GM23338 (cell line): ENCODE data around the gene S100A12. TPM values are rescaled to one million over a fixed set of nuclear protein-coding genes. Genes with fewer than 3 reads are reported as not detected.

Experiments
- ATAC-seq: fragments of 200-7000 bp; cut with Tn5 transposase; 3 replicates; pipeline ENCODE4 v1.9.1; 2020
- DNase-seq: peaks from one replicate; pipeline ENCODE4 v3.0.0-alpha.2; 2015; ENCODE audit warnings: low spot score
- H2AFZ ChIP-seq: fragments of 200-600 bp; sonication (generic); 2 replicates; pipeline ENCODE4 v1.8.0; 2016; ENCODE audit warnings: antibody characterized with exemption, mild to moderate bottlenecking, moderate library complexity
- H3F3A ChIP-seq: fragments of 200-600 bp; sonication (generic); replicated peaks from 2 replicates; pipeline ENCODE4 v1.8.0; 2017; ENCODE audit warnings: antibody characterized with exemption, mixed run types, low read depth
- H3K27ac ChIP-seq: fragments of 200-600 bp; sonication (generic); 2 replicates; pipeline ENCODE4 v1.6.1; 2016; ENCODE audit warnings: low read depth
- H3K27me3 ChIP-seq: fragments of 200-600 bp; sonication (generic); 2 replicates; pipeline ENCODE4 v1.8.0; 2016; ENCODE audit warnings: mild to moderate bottlenecking, mixed run types, moderate library complexity; ENCODE audit not compliant: insufficient read depth
- H3K36me3 ChIP-seq: fragments of 200-600 bp; sonication (generic); 2 replicates; pipeline ENCODE4 v1.8.0; 2016; ENCODE audit warnings: mild to moderate bottlenecking; ENCODE audit not compliant: insufficient read depth
- H3K4me1 ChIP-seq: fragments of 200-600 bp; sonication (generic); 2 replicates; pipeline ENCODE4 v1.8.0; 2016; ENCODE audit warnings: mild to moderate bottlenecking, moderate library complexity; ENCODE audit not compliant: insufficient read depth
- H3K4me2 ChIP-seq: fragments of 200-600 bp; sonication (generic); 2 replicates; pipeline ENCODE4 v1.7.1; 2017; ENCODE audit warnings: mixed run types
- H3K4me3 ChIP-seq: fragments of 200-600 bp; sonication (generic); 2 replicates; pipeline ENCODE4 v1.6.1; 2016; ENCODE audit warnings: mixed run types
- H3K79me2 ChIP-seq: fragments of 200-600 bp; sonication (generic); replicated peaks from 2 replicates; pipeline ENCODE4 v1.8.0; 2017; ENCODE audit warnings: mild to moderate bottlenecking; ENCODE audit not compliant: insufficient read depth
- H3K9me2 ChIP-seq: fragments of 200-600 bp; sonication (generic); 2 replicates; pipeline ENCODE4 v1.8.0; 2017; ENCODE audit not compliant: insufficient read depth
- H4K20me1 ChIP-seq: fragments of 200-600 bp; sonication (generic); replicated peaks from 2 replicates; pipeline ENCODE4 v1.8.0; 2017; ENCODE audit warnings: mild to moderate bottlenecking; ENCODE audit not compliant: insufficient read depth
- H3K27ac Mint-ChIP-seq: 2 replicates; pipeline ENCODE4 v1.8.0; 2020; ENCODE audit warnings: inconsistent platforms, mild to moderate bottlenecking, moderate library complexity, mixed read lengths
- H3K27me3 Mint-ChIP-seq: 3 replicates; pipeline ENCODE4 v1.8.0; 2022; ENCODE audit warnings: low read depth, mild to moderate bottlenecking, moderate library complexity, mixed read lengths, inconsistent platforms; ENCODE audit not compliant: insufficient read depth, poor library complexity
- H3K36me3 Mint-ChIP-seq: 3 replicates; pipeline ENCODE4 v1.8.0; 2021; ENCODE audit warnings: low read depth, mild to moderate bottlenecking, inconsistent platforms, moderate library complexity, mixed read lengths
- H3K4me1 Mint-ChIP-seq: 3 replicates; pipeline ENCODE4 v1.8.0; 2020; ENCODE audit warnings: mild to moderate bottlenecking, inconsistent platforms, mixed read lengths
- H3K4me3 Mint-ChIP-seq: 3 replicates; pipeline ENCODE4 v1.8.0; 2021; ENCODE audit warnings: moderate library complexity, mild to moderate bottlenecking, inconsistent platforms, mixed read lengths
- H3K9me3 Mint-ChIP-seq: 3 replicates; pipeline ENCODE4 v1.8.0; 2020; ENCODE audit warnings: moderate library complexity, mild to moderate bottlenecking, inconsistent platforms, mixed read lengths
- EZH2 ChIP-seq: fragments of 200-600 bp; sonication (generic); IDR thresholded peaks from one replicate; pipeline ENCODE4 v1.8.0; 2017; ENCODE audit warnings: antibody characterized with exemption, mild to moderate bottlenecking, low read depth; ENCODE audit not compliant: unreplicated experiment
- JUNB ChIP-seq: IDR thresholded peaks from one replicate; pipeline ENCODE4 v1.6.1; 2016; ENCODE audit warnings: antibody characterized with exemption; ENCODE audit not compliant: unreplicated experiment
- NANOG ChIP-seq: IDR thresholded peaks from 2 replicates; pipeline ENCODE4 v1.6.1; 2016; ENCODE audit warnings: antibody characterized with exemption, borderline replicate concordance
- POLR2AphosphoS5 ChIP-seq: IDR thresholded peaks from 2 replicates; pipeline ENCODE4 v1.6.1; 2016; ENCODE audit warnings: antibody characterized with exemption, low read depth
- ZNF114 ChIP-seq: fragments of 250-450 bp; sonication (Bioruptor Pico); IDR thresholded peaks from 2 replicates; pipeline ENCODE4 v1.5.0; 2020; ENCODE audit warnings: mild to moderate bottlenecking, moderate library complexity
- ZNF331 ChIP-seq: fragments of 250-450 bp; sonication (Bioruptor Pico); IDR thresholded peaks from 2 replicates; pipeline ENCODE4 v1.5.0; 2020; ENCODE audit warnings: low read depth, mild to moderate bottlenecking, moderate library complexity
- polyA plus RNA-seq: library from polyadenylated mRNA; unstranded; fragments of >200 nt; fragmentation: Nextera tagmentation; extraction: Ambion mirVana; gene quantifications from 2 replicates; pipeline ENCODE4 v1.2.1, GENCODE V29; 2016
- total RNA-seq: library from RNA; depleted of rRNA; stranded (reverse); fragments of >200 nt; shearing (Covaris generic); gene quantifications from 2 replicates; pipeline ENCODE4 v1.2.3, GENCODE V29; 2014
- TF ChIP-seq, protein P1 (sequence below), 2 experiments: fragments of 200-600 bp in 1 of 2; sonication (generic) in 1 of 2; conservative IDR thresholded peaks; 2 replicates each; pipeline versions ENCODE4 v1.5.1 to v1.6.1; 2016 to 2017; ENCODE audit warnings: antibody characterized with exemption in 2 of 2, low read depth in 2 of 2, mild to moderate bottlenecking in 2 of 2, moderate library complexity in 1 of 2
- TF ChIP-seq, protein P2 (sequence below): fragments of 250-450 bp; sonication (Bioruptor Pico); IDR thresholded peaks from 2 replicates; pipeline ENCODE4 v1.5.0; 2020; ENCODE audit warnings: mild to moderate bottlenecking, moderate library complexity
- TF ChIP-seq, protein P3 (sequence below): IDR thresholded peaks from 2 replicates; pipeline ENCODE4 v1.6.1; 2016; ENCODE audit warnings: antibody characterized with exemption

Gene S100A12
- total and polyA plus RNA-seq, 2 experiments from 2014 or later = not detected

DNA sequence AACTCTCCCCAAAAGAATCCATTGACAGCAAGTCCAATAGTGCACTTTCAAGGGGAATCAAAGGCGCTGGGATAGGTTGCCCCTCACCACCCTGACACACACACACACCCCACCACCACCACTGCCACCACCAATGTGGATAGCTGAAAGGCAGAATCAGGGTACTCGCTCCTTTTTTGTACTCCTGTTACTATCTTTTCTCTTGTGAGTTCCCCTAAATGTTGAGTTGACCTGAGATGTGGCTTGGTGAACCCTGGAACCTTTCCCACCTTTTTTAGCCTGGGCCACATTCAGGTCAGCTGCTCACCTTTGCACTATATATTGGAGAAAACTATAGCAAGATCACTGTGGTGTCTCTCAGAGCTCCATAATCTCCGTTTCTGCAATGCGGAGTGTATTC is 11.6 kb upstream of the S100A12 start:
- no peaks in the 10 kb centered on the region for H3K36me3 ChIP-seq
- H3K4me3 Mint-ChIP-seq = no peak overlapping the region
- H3K4me2 ChIP-seq = no peak overlapping the region
- H2AFZ ChIP-seq = no peak overlapping the region
- no peak overlapping the region for H3K4me3 ChIP-seq
- H3K9me3 Mint-ChIP-seq = no peaks in the 10 kb centered on the region
- H3K79me2 ChIP-seq = no peaks in the 10 kb centered on the region
- H3K4me1 Mint-ChIP-seq = no peaks in the 10 kb centered on the region
- no peak for TF ChIP-seq ZNF331 (CRISPR knock-in tag)
- TF ChIP-seq, protein P1, sequence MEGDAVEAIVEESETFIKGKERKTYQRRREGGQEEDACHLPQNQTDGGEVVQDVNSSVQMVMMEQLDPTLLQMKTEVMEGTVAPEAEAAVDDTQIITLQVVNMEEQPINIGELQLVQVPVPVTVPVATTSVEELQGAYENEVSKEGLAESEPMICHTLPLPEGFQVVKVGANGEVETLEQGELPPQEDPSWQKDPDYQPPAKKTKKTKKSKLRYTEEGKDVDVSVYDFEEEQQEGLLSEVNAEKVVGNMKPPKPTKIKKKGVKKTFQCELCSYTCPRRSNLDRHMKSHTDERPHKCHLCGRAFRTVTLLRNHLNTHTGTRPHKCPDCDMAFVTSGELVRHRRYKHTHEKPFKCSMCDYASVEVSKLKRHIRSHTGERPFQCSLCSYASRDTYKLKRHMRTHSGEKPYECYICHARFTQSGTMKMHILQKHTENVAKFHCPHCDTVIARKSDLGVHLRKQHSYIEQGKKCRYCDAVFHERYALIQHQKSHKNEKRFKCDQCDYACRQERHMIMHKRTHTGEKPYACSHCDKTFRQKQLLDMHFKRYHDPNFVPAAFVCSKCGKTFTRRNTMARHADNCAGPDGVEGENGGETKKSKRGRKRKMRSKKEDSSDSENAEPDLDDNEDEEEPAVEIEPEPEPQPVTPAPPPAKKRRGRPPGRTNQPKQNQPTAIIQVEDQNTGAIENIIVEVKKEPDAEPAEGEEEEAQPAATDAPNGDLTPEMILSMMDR (conservative IDR thresholded peaks at IDR 0.05; ENCODE audit: low read depth in 2 of 2) = no peak
- TF ChIP-seq JUNB = no peak
- TF ChIP-seq, protein P2, sequence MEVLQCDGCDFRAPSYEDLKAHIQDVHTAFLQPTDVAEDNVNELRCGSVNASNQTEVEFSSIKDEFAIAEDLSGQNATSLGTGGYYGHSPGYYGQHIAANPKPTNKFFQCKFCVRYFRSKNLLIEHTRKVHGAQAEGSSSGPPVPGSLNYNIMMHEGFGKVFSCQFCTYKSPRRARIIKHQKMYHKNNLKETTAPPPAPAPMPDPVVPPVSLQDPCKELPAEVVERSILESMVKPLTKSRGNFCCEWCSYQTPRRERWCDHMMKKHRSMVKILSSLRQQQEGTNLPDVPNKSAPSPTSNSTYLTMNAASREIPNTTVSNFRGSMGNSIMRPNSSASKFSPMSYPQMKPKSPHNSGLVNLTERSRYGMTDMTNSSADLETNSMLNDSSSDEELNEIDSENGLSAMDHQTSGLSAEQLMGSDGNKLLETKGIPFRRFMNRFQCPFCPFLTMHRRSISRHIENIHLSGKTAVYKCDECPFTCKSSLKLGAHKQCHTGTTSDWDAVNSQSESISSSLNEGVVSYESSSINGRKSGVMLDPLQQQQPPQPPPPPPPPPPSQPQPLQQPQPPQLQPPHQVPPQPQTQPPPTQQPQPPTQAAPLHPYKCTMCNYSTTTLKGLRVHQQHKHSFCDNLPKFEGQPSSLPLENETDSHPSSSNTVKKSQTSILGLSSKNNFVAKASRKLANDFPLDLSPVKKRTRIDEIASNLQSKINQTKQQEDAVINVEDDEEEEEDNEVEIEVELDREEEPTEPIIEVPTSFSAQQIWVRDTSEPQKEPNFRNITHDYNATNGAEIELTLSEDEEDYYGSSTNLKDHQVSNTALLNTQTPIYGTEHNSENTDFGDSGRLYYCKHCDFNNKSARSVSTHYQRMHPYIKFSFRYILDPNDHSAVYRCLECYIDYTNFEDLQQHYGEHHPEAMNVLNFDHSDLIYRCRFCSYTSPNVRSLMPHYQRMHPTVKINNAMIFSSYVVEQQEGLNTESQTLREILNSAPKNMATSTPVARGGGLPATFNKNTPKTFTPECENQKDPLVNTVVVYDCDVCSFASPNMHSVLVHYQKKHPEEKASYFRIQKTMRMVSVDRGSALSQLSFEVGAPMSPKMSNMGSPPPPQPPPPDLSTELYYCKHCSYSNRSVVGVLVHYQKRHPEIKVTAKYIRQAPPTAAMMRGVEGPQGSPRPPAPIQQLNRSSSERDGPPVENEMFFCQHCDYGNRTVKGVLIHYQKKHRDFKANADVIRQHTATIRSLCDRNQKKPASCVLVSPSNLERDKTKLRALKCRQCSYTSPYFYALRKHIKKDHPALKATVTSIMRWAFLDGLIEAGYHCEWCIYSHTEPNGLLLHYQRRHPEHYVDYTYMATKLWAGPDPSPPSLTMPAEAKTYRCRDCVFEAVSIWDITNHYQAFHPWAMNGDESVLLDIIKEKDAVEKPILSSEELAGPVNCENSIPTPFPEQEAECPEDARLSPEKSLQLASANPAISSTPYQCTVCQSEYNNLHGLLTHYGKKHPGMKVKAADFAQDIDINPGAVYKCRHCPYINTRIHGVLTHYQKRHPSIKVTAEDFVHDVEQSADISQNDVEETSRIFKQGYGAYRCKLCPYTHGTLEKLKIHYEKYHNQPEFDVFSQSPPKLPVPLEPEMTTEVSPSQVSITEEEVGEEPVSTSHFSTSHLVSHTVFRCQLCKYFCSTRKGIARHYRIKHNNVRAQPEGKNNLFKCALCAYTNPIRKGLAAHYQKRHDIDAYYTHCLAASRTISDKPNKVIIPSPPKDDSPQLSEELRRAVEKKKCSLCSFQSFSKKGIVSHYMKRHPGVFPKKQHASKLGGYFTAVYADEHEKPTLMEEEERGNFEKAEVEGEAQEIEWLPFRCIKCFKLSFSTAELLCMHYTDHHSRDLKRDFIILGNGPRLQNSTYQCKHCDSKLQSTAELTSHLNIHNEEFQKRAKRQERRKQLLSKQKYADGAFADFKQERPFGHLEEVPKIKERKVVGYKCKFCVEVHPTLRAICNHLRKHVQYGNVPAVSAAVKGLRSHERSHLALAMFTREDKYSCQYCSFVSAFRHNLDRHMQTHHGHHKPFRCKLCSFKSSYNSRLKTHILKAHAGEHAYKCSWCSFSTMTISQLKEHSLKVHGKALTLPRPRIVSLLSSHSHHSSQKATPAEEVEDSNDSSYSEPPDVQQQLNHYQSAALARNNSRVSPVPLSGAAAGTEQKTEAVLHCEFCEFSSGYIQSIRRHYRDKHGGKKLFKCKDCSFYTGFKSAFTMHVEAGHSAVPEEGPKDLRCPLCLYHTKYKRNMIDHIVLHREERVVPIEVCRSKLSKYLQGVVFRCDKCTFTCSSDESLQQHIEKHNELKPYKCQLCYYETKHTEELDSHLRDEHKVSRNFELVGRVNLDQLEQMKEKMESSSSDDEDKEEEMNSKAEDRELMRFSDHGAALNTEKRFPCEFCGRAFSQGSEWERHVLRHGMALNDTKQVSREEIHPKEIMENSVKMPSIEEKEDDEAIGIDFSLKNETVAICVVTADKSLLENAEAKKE (CRISPR knock-in tag) = no peak
- TF ChIP-seq EZH2 = no peak
- TF ChIP-seq NANOG = no peak
- no peak for TF ChIP-seq POLR2AphosphoS5
- TF ChIP-seq ZNF114 (CRISPR knock-in tag) = no peak
- TF ChIP-seq, protein P3, sequence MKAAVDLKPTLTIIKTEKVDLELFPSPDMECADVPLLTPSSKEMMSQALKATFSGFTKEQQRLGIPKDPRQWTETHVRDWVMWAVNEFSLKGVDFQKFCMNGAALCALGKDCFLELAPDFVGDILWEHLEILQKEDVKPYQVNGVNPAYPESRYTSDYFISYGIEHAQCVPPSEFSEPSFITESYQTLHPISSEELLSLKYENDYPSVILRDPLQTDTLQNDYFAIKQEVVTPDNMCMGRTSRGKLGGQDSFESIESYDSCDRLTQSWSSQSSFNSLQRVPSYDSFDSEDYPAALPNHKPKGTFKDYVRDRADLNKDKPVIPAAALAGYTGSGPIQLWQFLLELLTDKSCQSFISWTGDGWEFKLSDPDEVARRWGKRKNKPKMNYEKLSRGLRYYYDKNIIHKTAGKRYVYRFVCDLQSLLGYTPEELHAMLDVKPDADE = no peak
- DNase-seq (no peak), ATAC-seq (no peak)
- no peaks in the 10 kb centered on the region for H3F3A ChIP-seq
- no peaks in the 10 kb centered on the region for H4K20me1 ChIP-seq
- H3K9me2 ChIP-seq = peaks cover 3% of the 10 kb centered on the region; the same call in 1 of the 2 replicates
- no peak overlapping the region for H3K27ac Mint-ChIP-seq
- no peaks in the 10 kb centered on the region for H3K4me1 ChIP-seq
- H3K27me3 ChIP-seq = no peaks in the 10 kb centered on the region
- no peak overlapping the region for H3K27ac ChIP-seq
- H3K27me3 Mint-ChIP-seq = no peaks in the 10 kb centered on the region
- H3K36me3 Mint-ChIP-seq = no peaks in the 10 kb centered on the region
